ENCODE measurements around the gene SSRP1.

The SSRP1 gene

DNA sequence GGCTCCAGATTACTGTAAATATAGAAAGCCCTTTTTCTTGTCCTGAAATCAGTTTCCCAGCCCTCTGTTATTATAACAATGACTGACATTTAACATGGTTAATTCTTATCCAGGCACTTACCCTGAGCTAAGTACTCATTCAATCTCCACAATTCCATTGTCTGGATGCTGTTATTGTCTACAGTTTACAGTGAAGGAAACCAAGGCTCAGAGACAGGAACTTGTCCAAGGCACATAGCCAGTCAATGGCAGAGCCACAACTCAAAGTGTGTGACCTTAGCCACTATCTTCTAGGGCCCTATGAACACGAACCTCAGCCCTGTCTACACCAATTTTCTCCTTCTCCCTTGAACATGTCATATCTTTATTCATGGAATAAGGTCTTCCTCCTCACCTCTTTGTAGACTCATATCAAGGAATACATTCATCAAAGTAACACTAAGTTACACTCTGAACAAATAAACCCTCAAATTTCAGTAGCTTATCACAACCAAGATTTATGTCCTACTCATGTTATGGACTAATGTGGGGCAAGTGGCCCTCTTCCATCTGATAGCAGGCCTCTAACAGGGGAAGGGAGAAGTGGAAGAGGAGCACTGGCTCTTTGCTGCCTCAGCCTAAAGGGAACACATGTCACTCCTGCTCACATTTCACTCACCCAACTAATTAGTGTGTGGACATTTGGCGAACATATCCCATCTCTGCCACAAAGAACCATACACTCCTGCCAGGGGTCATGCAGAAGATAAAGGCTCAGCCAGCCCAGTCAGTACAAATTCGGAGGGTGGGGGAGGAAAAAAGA is 59.3 kb downstream of the SSRP1 start:
- DNase-seq (ENCODE audit: extremely low read depth in 1 of 2, low read depth in 1 of 2) = no peak

All from activated CD8-positive, alpha-beta memory T cell treated with anti-CD3 and anti-CD28 coated beads for 1 hour (primary cell).